ENCODE measurements around the gene MSH6.
A peak's percentile ranks its signal among the peaks of the same experiment; 100 is the strongest.

MSH6 gene

DNA sequence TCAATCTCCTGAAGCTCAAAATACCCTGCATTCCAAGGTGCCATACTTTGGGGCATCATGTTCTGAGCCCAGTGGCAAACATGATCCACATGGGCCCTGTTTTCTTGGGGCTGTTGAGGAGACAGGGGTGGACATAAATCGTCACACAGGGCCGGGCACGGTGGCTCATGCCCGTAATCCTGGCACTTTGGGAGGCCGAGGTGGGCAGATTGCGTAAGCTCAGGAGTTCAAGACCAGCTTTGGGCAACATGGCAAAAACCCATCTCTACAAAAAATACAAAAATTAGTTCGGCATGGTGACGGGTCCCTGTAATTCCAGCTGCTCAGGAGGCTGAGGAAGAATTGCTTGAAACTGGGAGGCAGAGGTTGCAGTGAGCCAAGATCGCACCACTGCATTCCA is 13.6 kb upstream of the MSH6 start:
- Mint-ChIP-seq H3K27me3 (no peaks in the 10 kb centered on the region), H3K36me3 (ENCODE audit: low read depth) (no peaks in the 10 kb centered on the region), H3K4me3 (no peak overlapping the region), H3K4me1 (ENCODE audit: low read depth) (peaks cover 4% of the 10 kb centered on the region), H3K27ac (no peak overlapping the region), H3K9me3 (no peaks in the 10 kb centered on the region)

DNA sequence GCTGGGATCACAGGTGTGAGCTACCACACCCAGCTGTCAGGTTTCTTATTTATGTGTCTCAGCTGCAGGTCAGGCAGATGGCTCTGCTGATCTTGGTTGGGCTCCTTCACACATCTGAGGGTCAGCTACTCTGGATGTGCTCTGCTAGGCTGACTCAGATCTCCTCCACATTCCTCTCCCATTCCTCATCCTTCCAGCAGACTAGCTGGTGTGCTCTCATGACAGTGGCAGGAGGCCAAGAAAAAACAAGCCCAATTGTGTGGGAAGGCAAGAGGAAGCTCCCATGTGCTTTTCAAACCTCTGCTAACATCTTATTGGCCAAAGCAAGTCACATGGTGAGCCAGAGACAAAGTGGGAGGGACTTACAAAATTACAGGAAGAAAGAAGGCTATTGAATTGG is 11.7 kb upstream of the MSH6 start:
- no peak overlapping the region for H3K27ac Mint-ChIP-seq
- no peak overlapping the region for H3K4me3 Mint-ChIP-seq
- H3K27me3 Mint-ChIP-seq = no peaks in the 10 kb centered on the region
- H3K36me3 Mint-ChIP-seq (ENCODE audit: low read depth) = no peaks in the 10 kb centered on the region
- peaks cover 4% of the 10 kb centered on the region for H3K4me1 Mint-ChIP-seq (ENCODE audit: low read depth)
- no peaks in the 10 kb centered on the region for H3K9me3 Mint-ChIP-seq

DNA sequence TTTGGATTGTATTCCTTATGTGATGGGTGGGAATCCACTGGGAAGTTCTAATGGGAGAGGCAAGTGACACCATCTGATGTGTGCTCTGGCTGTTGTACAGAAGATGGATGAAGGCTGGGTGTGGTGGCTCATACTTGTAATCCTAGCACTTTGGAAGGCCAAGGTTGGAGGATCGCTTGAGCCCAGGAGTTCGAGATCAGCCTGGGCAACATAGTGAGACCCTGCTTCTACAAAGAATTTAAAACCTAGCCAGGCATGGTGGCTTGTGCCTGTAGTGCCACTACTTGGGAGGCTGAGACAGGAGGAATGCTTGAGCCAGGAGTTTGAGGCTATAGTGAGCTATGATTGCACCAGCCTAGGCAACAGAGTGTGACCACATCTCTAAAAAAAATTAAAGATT is 10.6 kb upstream of the MSH6 start:
- H3K27ac Mint-ChIP-seq = no peak overlapping the region
- no peaks in the 10 kb centered on the region for H3K9me3 Mint-ChIP-seq
- H3K4me3 Mint-ChIP-seq = no peak overlapping the region
- H3K27me3 Mint-ChIP-seq = no peaks in the 10 kb centered on the region
- peaks cover 4% of the 10 kb centered on the region for H3K4me1 Mint-ChIP-seq (ENCODE audit: low read depth)
- no peaks in the 10 kb centered on the region for H3K36me3 Mint-ChIP-seq (ENCODE audit: low read depth)

DNA sequence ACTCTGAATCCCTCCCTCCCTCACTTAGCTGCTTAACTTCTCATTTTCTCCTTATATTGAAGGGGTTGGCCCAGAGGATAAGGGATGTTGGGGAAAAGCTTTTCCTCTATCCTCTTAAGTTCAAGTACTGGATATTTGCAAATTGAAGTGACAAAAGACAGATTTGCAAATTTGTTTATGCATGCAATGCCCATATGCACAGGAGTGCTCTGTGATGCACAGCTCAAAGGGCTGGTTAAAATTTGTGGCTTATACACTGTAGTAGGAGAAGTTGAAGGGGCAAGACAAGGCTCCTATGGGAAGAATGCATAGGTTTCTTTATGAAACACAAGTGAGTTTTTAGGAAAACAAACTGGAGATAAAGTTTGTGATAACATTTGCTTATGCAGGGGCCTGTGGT is 8.4 kb upstream of the MSH6 start:
- Mint-ChIP-seq H3K27me3 (no peaks in the 10 kb centered on the region), H3K4me1 (ENCODE audit: low read depth) (no peaks in the 10 kb centered on the region), H3K36me3 (ENCODE audit: low read depth) (no peaks in the 10 kb centered on the region), H3K9me3 (no peaks in the 10 kb centered on the region), H3K4me3 (no peak overlapping the region), H3K27ac (no peak overlapping the region)

DNA sequence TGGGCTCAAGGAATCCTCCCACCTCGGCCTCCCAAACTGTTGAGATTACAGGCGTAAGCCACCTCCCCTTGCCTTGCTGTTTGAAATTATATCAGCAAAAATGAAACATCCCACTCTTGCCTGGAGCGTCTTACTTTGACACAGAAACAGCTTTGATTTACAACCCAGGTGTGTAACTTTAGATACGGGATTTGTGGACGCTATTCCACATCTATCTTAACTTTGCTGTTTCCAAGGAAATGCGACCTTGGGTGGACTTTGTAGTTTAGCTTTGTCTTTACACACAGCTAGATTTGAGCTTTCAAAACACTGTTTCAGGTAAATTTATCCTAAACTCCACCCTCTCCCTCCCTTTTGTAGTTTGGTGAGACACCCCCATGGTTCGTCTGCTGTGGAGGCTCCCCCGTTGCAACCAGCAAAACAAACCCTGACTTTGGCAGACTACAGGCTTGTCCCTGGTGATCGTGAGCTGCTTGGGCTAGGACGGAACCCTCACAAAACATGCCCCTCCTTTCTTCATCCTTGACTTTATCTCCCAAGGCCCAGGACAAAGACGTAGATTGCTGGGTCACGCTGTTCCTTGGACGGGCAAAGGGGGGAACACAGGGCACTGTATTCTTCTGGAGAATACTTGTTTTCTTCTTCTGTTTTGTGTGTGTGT is 5.5 kb upstream of the MSH6 start:
- Mint-ChIP-seq H3K4me3 (no peak overlapping the region), H3K27me3 (no peaks in the 10 kb centered on the region), H3K27ac (no peak overlapping the region), H3K9me3 (no peaks in the 10 kb centered on the region), H3K36me3 (ENCODE audit: low read depth) (no peaks in the 10 kb centered on the region), H3K4me1 (ENCODE audit: low read depth) (peaks cover 4% of the 10 kb centered on the region)

DNA sequence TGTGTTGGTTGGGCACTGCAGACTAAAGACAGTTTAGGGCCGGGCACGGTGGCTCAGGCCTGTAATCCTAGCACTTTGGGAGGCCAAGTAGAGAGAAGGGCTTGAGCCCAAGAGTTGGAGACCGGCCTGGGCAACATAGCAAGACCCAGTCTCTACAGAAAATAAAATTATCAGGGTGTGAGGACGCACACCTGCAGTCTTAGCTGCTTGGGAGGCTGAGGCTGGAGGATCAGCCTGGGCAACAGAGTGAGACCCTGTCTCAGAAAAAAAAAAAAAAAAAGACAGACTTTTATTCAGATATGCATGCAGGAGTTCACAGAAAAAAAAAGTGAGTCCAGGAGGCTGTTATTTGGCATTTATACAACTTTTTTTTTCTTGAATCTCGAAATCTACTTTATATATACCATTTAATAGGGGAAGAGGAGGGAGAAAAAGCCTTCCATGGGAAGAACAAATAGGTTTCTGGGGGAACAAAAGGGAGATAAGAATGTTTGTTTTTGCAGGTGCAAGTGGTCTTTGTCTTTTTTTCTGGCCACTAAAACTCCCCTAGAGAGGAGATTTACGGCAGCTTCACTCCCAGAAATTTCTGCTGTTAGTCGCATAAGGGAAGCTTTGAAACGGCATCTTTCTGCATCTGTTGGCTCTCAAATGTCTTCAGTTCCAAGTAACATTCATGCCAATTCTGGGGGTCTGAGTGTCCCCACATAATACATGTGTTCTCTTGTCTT is 4.1 kb upstream of the MSH6 start:
- Mint-ChIP-seq H3K4me1 (ENCODE audit: low read depth) (peaks cover 7% of the 10 kb centered on the region), H3K27me3 (no peaks in the 10 kb centered on the region), H3K36me3 (ENCODE audit: low read depth) (no peaks in the 10 kb centered on the region), H3K27ac (no peak overlapping the region), H3K4me3 (no peak overlapping the region), H3K9me3 (no peaks in the 10 kb centered on the region)

DNA sequence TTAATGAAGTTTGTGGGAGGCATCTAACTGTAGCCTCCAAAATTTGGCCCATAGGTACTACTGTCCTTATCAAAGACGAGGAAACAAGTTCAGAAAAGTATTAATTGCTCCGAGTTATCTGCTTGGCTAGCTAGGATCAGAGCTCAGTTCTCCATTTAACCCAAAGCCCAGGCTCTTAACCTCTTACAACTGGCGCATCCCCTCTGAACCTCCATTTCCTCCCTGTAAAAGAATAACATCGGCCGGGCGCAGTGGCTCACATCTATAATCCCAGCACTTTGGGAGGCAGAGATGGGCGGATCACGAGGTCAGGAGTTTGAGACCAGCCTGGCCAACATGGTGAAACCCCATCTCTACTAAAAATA is 3.5 kb upstream of the MSH6 start:
- Mint-ChIP-seq H3K4me3 (no peak overlapping the region), H3K9me3 (no peaks in the 10 kb centered on the region), H3K27me3 (no peaks in the 10 kb centered on the region), H3K4me1 (ENCODE audit: low read depth) (peaks cover 11% of the 10 kb centered on the region), H3K36me3 (ENCODE audit: low read depth) (no peaks in the 10 kb centered on the region), H3K27ac (no peak overlapping the region)

DNA sequence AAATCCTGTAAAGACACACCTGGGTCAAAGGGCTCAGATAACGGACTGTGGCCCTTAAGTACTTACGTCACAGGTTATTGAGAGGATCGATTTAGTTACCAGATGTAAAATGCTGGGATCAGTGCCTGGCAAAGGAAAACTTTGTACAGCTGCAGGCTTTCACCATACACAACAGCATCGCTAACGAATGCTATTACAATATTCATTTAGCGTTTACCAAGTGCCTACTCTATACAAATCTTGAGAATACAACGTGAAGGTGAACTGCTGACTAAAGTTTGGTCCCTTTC is 619 bp upstream of the MSH6 start:
- peak overlapping the region; percentile 36 for H3K27ac Mint-ChIP-seq
- no peaks in the 10 kb centered on the region for H3K9me3 Mint-ChIP-seq
- H3K4me1 Mint-ChIP-seq (ENCODE audit: low read depth) = peaks cover 33% of the 10 kb centered on the region
- H3K27me3 Mint-ChIP-seq = no peaks in the 10 kb centered on the region
- H3K4me3 Mint-ChIP-seq = peak overlapping the region; percentile 76
- H3K36me3 Mint-ChIP-seq (ENCODE audit: low read depth) = peaks cover 13% of the 10 kb centered on the region

DNA sequence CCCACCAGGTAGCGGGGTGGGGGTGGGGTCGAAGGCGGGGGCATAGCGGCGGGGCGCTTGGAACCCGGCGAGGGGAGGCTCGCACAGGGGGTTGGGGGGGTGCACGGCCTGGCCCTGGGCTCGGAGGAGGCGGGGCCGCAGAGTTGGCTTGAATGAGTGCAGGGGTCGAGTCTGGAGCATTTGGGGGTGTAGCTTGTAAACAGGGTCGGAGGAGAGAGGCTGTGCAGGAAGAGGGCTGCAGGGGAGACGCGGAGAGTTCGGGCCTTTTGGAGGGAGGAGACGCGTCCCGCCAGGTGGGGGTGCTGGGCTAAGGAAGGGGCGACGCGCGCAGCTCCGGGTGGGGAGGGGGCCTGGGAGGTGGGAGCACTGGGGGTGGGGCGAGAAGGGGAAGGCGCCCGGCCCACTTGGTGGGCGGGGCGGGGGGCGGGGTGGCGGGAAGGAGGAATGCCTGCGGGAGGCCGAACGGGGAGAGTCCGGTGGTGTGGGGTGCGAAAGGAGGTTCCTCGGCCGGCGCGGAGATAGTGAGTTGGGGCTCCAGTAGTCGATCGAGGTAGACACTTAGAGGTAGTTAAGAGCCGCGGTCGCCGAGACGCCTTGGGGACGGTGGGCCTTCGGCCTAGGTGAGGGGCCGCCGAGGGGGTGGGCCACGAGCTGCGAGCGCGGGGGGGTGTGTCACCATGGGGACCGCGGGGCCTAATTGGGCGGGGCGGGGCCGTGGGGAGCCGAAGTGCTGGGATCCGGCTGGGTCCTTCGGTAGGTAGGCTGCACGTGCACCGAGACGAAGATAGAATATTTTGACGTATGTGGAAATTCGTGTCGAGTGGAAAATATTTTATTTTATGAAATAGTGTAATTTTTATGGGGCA is 774 bp downstream of the MSH6 start:
- Mint-ChIP-seq H3K36me3 (ENCODE audit: low read depth) (peaks cover 13% of the 10 kb centered on the region), H3K9me3 (no peaks in the 10 kb centered on the region), H3K27me3 (no peaks in the 10 kb centered on the region), H3K4me1 (ENCODE audit: low read depth) (peaks cover 34% of the 10 kb centered on the region), H3K4me3 (peak overlapping the region; percentile 85), H3K27ac (peak overlapping the region; percentile 89)

DNA sequence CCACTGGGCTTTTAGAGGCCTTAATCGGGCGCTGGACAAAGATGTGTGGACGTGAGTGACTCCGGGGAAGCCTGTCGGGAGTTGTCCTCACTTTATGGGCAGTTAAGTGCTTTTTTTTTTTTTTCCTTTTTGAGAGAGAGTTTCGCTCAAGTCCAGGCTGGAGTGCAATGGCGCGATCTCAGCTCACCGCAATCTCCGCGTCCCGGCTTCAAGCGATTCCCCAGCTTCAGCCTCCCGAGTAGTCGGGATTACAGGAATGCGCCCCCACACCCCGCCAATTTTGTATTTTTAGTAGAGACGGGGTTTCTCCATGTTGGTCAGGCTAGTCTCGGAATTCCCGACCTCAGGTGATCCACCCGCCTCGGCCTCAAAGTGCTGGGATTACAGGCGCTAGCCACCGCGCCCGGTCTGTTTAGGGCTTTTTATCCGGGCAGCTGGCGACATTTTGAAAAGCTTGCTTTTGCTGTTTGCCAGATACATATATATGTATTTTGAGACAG is 1.5 kb downstream of the MSH6 start:
- Mint-ChIP-seq H3K4me3 (peak overlapping the region; percentile 85), H3K4me1 (ENCODE audit: low read depth) (peaks cover 34% of the 10 kb centered on the region), H3K27me3 (no peaks in the 10 kb centered on the region), H3K27ac (peak overlapping the region; percentile 89), H3K36me3 (ENCODE audit: low read depth) (peaks cover 13% of the 10 kb centered on the region), H3K9me3 (no peaks in the 10 kb centered on the region)

DNA sequence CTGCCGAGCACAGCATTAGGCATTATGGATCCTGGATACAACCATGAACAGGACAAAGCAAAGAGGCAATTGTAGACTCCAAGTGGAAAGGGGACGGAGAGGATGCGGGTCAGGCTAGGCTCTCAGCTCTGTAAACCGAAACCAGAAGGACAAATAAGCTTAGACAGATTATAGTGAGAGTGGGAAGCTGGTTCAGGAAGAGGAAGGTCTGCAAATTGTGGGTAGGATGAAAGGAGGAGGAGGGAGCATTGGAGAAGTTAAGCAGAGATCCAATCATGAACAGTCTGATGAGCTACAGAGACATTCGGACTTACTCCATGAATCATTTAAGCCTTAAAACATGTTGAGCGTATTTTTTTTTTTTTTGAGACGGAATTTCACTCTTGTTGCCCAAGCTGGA is 3.0 kb downstream of the MSH6 start:
- Mint-ChIP-seq H3K4me1 (ENCODE audit: low read depth) (peaks cover 38% of the 10 kb centered on the region), H3K9me3 (no peaks in the 10 kb centered on the region), H3K27me3 (no peaks in the 10 kb centered on the region), H3K36me3 (ENCODE audit: low read depth) (peaks cover 18% of the 10 kb centered on the region), H3K4me3 (peak overlapping the region; percentile 85), H3K27ac (peak overlapping the region; percentile 57)

DNA sequence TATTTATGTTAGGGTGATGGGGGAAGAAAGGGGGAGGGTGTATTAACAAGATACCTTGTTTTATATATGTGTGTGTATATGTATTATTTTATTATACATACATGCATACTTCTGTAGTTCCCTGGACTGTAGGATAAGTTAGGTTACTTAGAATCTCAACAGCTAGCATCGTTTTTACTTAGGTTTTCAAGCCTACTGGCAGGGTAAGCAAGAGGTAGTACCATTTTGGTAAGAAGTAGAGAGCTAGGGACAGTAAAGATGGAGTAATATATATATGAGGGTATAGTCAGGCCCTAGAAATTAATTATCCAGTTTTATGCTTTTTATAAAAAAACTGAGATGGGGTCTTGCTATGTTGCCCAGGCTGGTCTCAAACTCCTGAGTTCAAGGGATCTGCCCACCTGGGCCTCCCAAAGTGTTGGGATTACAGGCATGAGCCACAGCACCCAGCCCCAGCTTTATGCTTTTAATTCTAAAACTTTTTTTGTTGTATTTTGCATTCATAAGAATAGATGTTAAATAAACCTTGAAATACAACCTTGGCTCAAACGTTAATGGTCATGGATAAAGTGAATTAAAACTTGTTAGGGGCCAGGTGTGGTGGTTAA is 13.2 kb downstream of the MSH6 start:
- no peak overlapping the region for H3K27ac Mint-ChIP-seq
- H3K36me3 Mint-ChIP-seq (ENCODE audit: low read depth) = peaks cover 87% of the 10 kb centered on the region
- H3K4me3 Mint-ChIP-seq = no peak overlapping the region
- H3K9me3 Mint-ChIP-seq = no peaks in the 10 kb centered on the region
- H3K4me1 Mint-ChIP-seq (ENCODE audit: low read depth) = peaks cover 1% of the 10 kb centered on the region
- no peaks in the 10 kb centered on the region for H3K27me3 Mint-ChIP-seq

DNA sequence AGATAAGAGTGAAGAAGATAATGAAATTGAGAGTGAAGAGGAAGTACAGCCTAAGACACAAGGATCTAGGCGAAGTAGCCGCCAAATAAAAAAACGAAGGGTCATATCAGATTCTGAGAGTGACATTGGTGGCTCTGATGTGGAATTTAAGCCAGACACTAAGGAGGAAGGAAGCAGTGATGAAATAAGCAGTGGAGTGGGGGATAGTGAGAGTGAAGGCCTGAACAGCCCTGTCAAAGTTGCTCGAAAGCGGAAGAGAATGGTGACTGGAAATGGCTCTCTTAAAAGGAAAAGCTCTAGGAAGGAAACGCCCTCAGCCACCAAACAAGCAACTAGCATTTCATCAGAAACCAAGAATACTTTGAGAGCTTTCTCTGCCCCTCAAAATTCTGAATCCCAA is 15.7 kb downstream of the MSH6 start:
- Mint-ChIP-seq H3K27me3 (no peaks in the 10 kb centered on the region), H3K9me3 (peaks cover 7% of the 10 kb centered on the region), H3K36me3 (ENCODE audit: low read depth) (peaks cover 91% of the 10 kb centered on the region), H3K27ac (no peak overlapping the region), H3K4me1 (ENCODE audit: low read depth) (peaks cover 4% of the 10 kb centered on the region), H3K4me3 (no peak overlapping the region)

DNA sequence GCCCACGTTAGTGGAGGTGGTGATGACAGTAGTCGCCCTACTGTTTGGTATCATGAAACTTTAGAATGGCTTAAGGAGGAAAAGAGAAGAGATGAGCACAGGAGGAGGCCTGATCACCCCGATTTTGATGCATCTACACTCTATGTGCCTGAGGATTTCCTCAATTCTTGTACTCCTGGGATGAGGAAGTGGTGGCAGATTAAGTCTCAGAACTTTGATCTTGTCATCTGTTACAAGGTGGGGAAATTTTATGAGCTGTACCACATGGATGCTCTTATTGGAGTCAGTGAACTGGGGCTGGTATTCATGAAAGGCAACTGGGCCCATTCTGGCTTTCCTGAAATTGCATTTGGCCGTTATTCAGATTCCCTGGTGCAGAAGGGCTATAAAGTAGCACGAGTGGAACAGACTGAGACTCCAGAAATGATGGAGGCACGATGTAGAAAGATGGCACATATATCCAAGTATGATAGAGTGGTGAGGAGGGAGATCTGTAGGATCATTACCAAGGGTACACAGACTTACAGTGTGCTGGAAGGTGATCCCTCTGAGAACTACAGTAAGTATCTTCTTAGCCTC is 16.2 kb downstream of the MSH6 start:
- Mint-ChIP-seq H3K4me3 (no peak overlapping the region), H3K27me3 (no peaks in the 10 kb centered on the region), H3K4me1 (ENCODE audit: low read depth) (peaks cover 4% of the 10 kb centered on the region), H3K9me3 (peaks cover 7% of the 10 kb centered on the region), H3K27ac (no peak overlapping the region), H3K36me3 (ENCODE audit: low read depth) (peaks cover 95% of the 10 kb centered on the region)

DNA sequence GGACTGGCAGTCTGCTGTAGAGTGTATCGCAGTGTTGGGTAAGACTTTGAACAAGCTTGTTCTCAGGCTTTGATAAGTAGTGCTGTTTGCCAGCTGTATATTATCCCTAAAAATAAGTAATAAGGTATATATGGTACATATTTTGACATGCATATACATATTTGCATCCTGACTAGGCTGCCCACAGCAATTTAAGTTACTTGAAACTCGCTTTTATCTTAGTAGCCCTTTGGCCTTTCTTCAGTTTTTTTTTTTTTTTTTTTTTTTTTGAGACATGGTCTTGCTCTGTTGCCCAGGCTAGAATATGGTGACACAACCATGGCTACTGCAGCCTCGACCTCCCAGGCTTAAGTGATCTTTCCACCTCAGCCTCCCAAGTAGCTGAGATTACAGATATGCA is 18.2 kb downstream of the MSH6 start:
- Mint-ChIP-seq H3K4me1 (ENCODE audit: low read depth) (peaks cover 4% of the 10 kb centered on the region), H3K9me3 (peaks cover 7% of the 10 kb centered on the region), H3K36me3 (ENCODE audit: low read depth) (peaks cover 98% of the 10 kb centered on the region), H3K27ac (no peak overlapping the region), H3K4me3 (no peak overlapping the region), H3K27me3 (no peaks in the 10 kb centered on the region)
